ENCODE measurements around the gene COL27A1. TPM values are rescaled to one million over a fixed set of nuclear protein-coding genes. Genes with fewer than 3 reads are reported as not detected.

Gene COL27A1
- total RNA-seq, 2 experiments from 2014 or later, result not detected

GRCh38 chr9:114304416-114305188 lies 149.3 kb downstream of the COL27A1 start:
- intact Hi-C loops (cut with micrococcal nuclease; ENCODE audit: unreplicated experiment), result no loop called here
- Histone ChIP-seq H3K79me2 (ENCODE audit: insufficient read depth, low read depth, low read length) (no peaks in the 10 kb centered on the region), H4K20me1 (ENCODE audit: insufficient read depth, low read length) (no peaks in the 10 kb centered on the region), H3K9me3 (ENCODE audit: low read length) (no peaks in the 10 kb centered on the region), H3K36me3 (ENCODE audit: insufficient read depth, low read length) (no peaks in the 10 kb centered on the region), H3K27ac (ENCODE audit: low read depth, low read length, poor library complexity, severe bottlenecking) (no peak overlapping the region), H3K4me2 (ENCODE audit: low read length) (no peak overlapping the region), H2AFZ (ENCODE audit: low read length) (no peak overlapping the region), H3K4me1 (ENCODE audit: insufficient read depth, low read length, poor library complexity, severe bottlenecking) (no peaks in the 10 kb centered on the region), H3K9me2 (ENCODE audit: insufficient read depth, low read length) (no peaks in the 10 kb centered on the region), H3K4me3 (ENCODE audit: low read depth, low read length, poor library complexity, severe bottlenecking) (no peak overlapping the region)
- no peak for DNase-seq (ENCODE audit: low spot score)
- ChIA-PET POLR2A (no interaction called here), CTCF (ENCODE audit: unreplicated experiment) (interaction anchor here (0.7 kb wide), 1 partner anchor 73 kb away, joined by 3 read pairs; no protein-coding TSS in a partner anchor)
- BruUV-seq (replicated peaks), result no TSS peak
- TF ChIP-seq CTCF (conservative IDR thresholded peaks at IDR 0.05; ENCODE audit: low read length) (no peak), EZH2phosphoT487 (IDR thresholded peaks at IDR 0.05; ENCODE audit: borderline replicate concordance, low read depth, low read length) (no peak)

- TF ChIP-seq CTCF (conservative IDR thresholded peaks at IDR 0.05; ENCODE audit: low read length), result no peak
- no peak for TF ChIP-seq EZH2phosphoT487 (IDR thresholded peaks at IDR 0.05; ENCODE audit: borderline replicate concordance, low read depth, low read length)
- BruUV-seq (replicated peaks), result no TSS peak
- no peak overlapping the region for H3K4me2 ChIP-seq (ENCODE audit: low read length)
- no peaks in the 10 kb centered on the region for H3K36me3 ChIP-seq (ENCODE audit: insufficient read depth, low read length)
- H3K79me2 ChIP-seq (ENCODE audit: insufficient read depth, low read depth, low read length), result no peaks in the 10 kb centered on the region
- H3K27ac ChIP-seq (ENCODE audit: low read depth, low read length, poor library complexity, severe bottlenecking), result no peak overlapping the region
- CTCF ChIA-PET (ENCODE audit: unreplicated experiment), result no interaction called here
- H2AFZ ChIP-seq (ENCODE audit: low read length), result no peak overlapping the region
- POLR2A ChIA-PET, result no interaction called here
- DNase-seq (ENCODE audit: low spot score), result no peak
- H3K9me2 ChIP-seq (ENCODE audit: insufficient read depth, low read length), result no peaks in the 10 kb centered on the region
- no peak overlapping the region for H3K4me3 ChIP-seq (ENCODE audit: low read depth, low read length, poor library complexity, severe bottlenecking)
- intact Hi-C loops (cut with micrococcal nuclease; ENCODE audit: unreplicated experiment), result no loop called here
- H3K9me3 ChIP-seq (ENCODE audit: low read length), result no peaks in the 10 kb centered on the region
- no peaks in the 10 kb centered on the region for H3K4me1 ChIP-seq (ENCODE audit: insufficient read depth, low read length, poor library complexity, severe bottlenecking)
- no peaks in the 10 kb centered on the region for H4K20me1 ChIP-seq (ENCODE audit: insufficient read depth, low read length)
Observed at GRCh38 chr9:114307899-114308267, 152.5 kb downstream of the COL27A1 start.

DNA sequence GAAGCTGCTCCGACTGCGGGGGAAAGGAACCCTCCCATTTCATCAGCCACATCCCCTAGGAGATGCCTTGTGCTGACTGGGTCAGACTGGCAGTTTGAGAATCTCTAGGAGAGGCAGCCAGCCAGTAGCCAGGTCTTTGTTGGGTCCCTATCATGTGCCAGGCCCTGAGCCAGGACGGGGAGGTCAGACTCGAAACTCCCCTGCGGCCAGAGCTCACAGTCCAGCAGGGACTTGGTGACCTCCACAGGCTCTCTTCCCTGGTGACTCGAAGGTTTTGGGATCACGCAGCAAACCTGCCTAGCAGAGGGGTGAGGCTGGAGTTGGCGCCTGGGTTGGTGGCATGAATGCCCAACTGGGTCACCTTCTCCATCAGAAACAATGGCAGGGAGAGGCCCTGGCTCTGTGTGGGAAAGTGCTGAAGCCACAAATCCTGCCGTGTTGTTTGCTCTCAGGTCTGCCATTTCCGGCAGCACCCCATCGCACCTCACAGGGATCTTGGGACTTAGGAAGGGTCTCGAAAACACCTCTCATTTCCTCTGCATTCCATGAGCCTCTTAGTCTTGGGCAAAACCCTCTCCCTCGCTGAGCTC lies 153.1 kb downstream of the COL27A1 start:
- BruUV-seq (replicated peaks), result no TSS peak
- Histone ChIP-seq H3K79me2 (ENCODE audit: insufficient read depth, low read depth, low read length) (no peaks in the 10 kb centered on the region), H3K4me1 (ENCODE audit: insufficient read depth, low read length, poor library complexity, severe bottlenecking) (no peaks in the 10 kb centered on the region), H2AFZ (ENCODE audit: low read length) (no peak overlapping the region), H3K9me3 (ENCODE audit: low read length) (no peaks in the 10 kb centered on the region), H3K4me3 (ENCODE audit: low read depth, low read length, poor library complexity, severe bottlenecking) (no peak overlapping the region), H3K4me2 (ENCODE audit: low read length) (no peak overlapping the region), H3K27ac (ENCODE audit: low read depth, low read length, poor library complexity, severe bottlenecking) (no peak overlapping the region), H4K20me1 (ENCODE audit: insufficient read depth, low read length) (no peaks in the 10 kb centered on the region), H3K36me3 (ENCODE audit: insufficient read depth, low read length) (no peaks in the 10 kb centered on the region), H3K9me2 (ENCODE audit: insufficient read depth, low read length) (no peaks in the 10 kb centered on the region)
- ChIA-PET POLR2A (interaction anchor here (1.0 kb wide), 1 partner anchor 100 kb away, joined by 3 read pairs; no protein-coding TSS in a partner anchor), CTCF (ENCODE audit: unreplicated experiment) (no interaction called here)
- no peak for TF ChIP-seq EZH2phosphoT487 (IDR thresholded peaks at IDR 0.05; ENCODE audit: borderline replicate concordance, low read depth, low read length)
- no peak for TF ChIP-seq CTCF (conservative IDR thresholded peaks at IDR 0.05; ENCODE audit: low read length)
- intact Hi-C loops (cut with micrococcal nuclease; ENCODE audit: unreplicated experiment), result no loop called here
- DNase-seq (ENCODE audit: low spot score), result no peak
